Ammon's horn (tissue), 1 donor: ENCODE results near the gene CNTRL.
A peak's percentile ranks its signal among the peaks of the same experiment; 100 is the strongest.

Experiments
- DNase-seq: peaks from one replicate; pipeline ENCODE4 v3.0.0-alpha.2; 2016; ENCODE audit warnings: low spot score

CNTRL gene

DNA sequence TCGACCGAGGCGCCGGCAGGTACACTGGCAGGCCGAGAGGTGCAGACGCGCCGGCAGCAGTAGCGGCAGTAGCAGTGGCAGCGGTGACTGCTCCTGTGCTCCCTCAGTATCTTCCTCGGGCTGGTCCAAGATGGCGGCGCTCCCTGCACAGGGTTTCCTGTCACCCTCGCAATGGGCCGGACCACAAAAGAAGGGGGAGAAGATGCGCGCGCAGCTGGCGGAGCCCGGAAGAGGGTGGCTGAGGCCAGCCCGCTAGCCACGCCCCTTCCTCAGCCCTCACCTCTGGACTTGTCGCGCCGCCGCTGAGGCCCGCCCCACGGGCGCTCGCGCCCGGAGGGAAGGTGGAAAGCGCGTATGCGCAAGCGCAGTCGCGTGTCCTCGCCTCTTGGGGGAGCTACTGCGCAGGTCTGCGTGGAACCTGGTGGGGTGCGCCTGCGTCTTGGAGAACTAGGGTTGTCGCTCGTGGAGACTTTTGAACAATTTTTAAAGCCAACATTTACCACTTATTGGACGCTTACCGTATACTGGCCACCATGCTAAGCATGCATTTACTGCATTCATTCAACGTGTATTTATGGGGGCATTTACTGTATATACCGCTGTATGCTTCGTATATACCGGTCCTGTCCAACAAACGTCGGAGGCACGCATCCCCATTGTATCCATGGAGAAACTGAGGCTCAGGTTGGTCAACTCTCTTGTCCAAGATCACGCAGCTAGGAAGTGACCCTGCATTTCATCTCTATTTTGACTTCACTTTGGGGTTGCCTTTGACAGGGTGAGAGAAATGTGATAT, 127.2 kb downstream of the CNTRL start, which contains the start of gene RAB14:
Gene RAB14, minus strand, starts transcription at position 132 of the 796 bp plus-strand sequence. CDS start 8,457 bp downstream, outside the sequence.
- peak; percentile 99 for DNase-seq

DNA sequence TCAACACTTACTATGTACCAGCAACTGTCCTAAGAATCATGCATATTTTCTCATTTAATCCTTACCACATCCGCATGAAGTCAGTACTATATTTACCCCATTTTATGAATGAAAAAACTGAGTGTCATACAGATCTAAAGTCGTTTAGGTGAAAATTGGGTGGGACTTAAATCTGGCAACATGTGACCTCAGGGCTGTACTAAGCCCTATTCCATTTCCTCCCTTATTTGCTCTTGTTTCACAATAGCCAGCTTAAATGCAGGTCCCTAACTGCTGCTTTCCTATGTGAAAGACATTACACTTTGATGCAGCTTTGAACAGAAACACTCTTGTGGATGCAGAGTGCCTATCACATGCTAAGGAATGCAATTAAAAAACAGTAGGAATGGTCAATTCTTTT, 129.4 kb downstream of the CNTRL start:
- no peak for DNase-seq

DNA sequence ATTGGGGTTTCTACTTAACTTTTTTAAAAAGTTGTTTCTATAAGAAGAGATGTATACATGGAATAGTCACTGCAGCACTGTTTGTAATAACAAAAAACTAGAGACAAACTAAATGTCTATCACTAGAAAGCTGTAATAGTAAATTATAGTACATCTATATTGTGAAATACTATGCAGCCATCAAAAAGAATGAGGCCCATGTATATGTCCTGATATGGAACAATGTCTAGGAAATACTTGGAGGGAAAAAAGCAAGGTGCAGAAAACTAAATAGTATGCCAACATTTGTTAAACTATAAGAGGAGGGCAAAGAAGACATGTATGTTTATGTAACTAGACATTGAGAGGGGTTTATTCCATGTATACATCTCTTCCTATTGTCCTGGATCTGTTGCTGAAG, 129.9 kb downstream of the CNTRL start:
- no peak for DNase-seq

DNA sequence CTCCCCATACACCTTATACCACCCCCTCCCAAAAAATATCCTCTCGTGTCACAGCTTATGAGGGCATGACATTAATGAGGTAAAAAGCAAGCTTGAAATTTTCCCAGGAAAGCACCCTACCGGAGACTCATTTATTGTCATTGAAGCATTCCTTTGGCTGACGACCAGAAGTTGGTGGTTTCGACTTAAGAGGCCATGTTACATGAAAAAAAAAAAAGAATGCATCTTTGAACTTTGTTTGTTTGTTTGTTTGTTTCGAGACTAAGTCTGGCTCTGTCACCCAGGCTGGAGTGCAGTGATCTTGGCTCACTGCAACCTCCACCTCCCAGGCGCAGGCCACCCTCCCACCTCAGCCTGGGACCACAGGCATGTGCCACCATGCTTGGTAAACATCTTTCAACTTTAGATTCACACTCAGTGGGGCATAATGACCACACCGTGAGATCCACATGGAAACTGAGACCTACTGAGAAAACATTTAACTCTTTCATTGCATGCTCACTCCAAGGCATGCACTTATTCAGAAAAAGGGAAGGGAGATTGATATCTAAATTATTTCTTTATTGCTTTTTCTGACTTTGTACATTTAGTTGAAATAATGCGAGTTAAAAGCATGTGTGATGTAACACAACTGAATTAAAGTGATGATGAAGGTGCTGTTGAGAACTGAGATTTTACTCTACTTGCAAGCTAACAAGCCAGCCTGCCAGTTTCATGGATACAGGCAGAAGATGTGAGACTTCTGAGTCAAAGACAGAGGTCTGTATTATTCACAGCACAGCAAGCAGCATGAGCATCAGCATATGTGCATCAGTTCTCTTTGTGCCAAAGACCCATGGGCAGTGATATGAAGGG, 132.0 kb downstream of the CNTRL start:
- no peak for DNase-seq

DNA sequence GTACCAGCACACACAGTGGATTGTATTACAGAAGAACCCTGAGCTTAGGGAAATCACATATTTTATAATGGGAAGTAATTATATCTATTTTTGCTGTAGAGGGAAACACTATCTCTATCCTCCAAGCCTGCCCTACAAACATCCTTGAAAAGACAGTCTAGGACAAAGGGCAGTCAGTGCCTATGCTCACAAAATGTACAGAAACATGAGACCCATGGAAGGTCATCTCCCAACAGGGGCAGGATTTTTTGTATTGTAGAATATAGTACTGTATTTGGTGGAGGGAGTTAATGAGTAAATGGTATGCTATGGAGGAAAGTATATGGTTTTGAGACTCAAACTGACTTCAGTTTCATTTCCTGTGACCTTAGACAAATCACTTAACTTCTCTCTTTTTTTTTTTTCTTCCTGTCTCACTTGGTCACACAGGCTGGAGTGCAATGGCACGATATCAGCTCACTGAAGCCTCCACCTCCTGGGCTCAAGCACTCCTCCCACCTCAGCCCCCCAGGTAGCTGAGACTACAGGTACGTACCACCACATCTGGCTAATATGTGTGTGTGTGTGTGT, 132.7 kb downstream of the CNTRL start:
- DNase-seq = no peak

DNA sequence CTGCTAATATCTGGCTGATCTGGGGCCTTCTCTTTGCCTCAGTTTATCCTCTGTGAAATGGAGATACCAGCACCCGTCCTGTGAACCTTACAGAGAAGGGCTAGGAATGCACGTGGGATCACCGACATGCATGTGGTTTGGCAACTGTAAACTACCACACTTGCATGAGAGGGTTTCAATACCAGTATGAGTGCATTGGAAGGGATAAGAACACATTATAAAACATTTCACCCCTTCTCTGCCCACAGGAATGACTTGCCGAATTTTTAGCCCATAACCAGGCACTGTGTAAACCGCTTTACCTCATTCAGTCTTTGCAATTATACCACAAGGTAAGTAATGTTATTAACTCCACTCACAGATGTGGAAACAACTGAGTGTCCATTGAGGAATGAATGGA, 135.8 kb downstream of the CNTRL start:
- DNase-seq = no peak

DNA sequence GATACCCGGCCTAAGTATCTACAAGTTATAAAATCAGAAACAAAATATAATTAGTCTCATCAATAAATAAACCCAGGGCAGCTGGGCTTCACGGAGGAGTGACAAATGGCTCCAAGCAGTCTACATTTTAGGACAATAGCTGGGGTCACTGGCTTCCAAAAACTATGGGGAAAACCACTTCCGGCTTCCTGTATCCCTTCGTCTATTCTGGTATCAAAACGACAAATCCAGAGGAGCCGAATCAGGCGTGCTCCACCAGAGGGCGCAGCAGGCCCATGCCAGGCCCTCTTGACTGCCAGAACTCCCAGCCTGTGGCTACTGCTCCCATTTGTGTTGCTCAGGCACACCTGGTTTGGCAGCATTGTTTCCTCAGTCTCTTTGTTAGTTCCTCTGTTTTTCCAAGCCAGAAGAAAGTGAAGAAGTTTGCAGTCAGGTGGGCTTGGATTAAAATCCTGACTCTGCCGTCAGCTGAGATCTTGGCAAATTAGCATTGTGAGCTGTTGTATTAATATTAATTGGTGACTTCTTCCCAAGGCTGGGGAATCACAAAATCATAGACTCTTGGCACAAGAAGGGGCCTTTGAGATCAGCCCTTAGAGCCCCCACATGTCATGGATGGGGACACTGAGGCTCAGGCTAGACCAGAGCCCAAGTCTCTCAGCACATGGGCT, 138.5 kb downstream of the CNTRL start:
- DNase-seq = peak; percentile 95

DNA sequence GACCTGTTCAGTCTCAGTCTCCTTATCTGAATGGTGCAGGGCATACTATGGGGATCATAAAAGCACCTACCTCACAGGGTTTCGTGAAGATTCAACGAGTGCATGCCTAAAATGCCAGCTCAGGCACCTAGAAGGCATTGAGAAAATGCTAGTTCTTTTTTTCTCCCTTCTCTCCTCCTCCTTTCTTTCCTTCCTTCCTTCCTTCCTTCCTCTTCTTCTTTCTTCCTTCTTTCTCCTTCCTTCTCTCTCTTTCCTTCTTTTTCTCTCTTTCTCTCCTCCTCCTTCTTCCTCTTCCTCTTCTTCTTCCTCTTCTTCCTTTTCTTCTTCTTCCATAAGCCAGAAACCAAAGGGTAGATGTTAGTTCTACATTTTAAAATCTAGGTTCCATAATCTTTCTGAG, 139.2 kb downstream of the CNTRL start:
- no peak for DNase-seq

- DNase-seq = no peak
These were observed 141.6 kb downstream of the CNTRL start for GRCh38 chr9:121216271-121216805.

GRCh38 chr9:121217609-121218292, 143.0 kb downstream of the CNTRL start:
- no peak for DNase-seq

- DNase-seq = no peak
These were observed 143.7 kb downstream of the CNTRL start for GRCh38 chr9:121218357-121219027.

GRCh38 chr9:121219530-121219929, 144.8 kb downstream of the CNTRL start:
- no peak for DNase-seq

GRCh38 chr9:121220996-121221663, 146.4 kb downstream of the CNTRL start:
- no peak for DNase-seq

DNA sequence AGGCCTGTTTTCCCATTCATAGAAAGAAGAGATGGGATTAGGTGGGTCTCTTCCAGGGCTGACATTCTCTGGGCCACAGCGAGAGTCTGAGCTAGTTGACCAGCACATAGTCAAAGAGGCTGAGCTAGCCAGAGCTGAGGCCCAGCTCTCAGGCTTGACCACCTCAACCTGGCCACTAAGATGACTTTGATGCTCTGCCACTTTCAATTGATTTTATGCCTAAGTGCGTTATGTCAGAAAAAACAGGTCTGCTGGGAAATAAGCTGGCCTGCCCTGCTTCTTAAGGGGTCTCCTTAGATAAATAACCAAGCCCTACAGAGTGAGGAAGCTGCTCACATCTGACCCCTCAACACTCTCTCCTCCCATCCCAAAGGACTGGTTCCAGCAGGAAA, 146.9 kb downstream of the CNTRL start:
- DNase-seq = no peak

DNA sequence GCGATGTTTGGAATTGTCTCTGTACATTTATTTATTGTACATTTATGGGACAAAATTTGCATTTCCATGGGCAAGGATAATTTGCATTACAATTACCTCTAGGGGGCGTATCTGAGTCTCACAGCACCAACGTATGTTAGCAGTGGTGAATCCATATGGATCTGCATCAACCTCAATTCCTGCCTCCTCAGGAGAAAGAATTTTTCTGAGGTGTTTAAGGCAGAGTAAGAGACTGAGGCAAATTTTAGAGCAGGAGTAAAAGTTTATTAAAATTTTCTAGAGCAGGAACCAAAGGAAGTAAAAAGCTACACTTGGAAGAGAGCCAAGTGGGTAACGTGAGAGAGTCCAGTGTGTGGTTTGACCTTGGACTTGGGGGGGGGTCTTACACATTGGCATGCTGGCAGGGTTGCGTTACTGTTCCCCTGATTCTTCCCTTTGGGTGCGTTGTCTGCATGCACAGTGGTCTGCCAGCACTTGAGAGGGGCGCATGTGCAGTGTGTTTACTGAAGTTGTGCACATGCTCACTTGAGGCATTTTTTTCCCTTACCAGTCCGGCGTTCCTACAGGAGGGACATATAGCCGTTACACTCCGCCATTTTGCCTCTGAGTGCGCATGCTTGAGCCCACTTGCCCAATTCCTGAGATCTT, 147.9 kb downstream of the CNTRL start:
- peak; percentile 45 for DNase-seq

DNA sequence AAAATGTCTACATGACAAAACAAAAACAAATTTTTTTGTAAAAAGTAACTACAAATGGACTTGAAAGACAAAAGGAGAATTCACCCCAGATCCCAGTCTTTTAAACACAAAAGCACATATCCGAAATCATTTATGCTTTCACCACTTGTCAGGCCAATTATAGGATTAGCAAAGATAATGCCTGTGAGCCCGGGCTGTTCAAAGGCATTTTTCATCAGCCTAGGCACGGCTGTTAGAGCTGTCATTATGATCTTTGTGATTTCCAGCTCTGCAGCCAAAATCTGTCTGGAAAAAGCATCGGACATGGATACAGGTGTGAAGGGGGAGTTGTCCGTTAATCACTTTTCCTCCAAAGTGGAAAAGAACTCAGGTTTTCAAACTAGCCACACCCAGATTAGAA, 150.5 kb downstream of the CNTRL start:
- no peak for DNase-seq

DNA sequence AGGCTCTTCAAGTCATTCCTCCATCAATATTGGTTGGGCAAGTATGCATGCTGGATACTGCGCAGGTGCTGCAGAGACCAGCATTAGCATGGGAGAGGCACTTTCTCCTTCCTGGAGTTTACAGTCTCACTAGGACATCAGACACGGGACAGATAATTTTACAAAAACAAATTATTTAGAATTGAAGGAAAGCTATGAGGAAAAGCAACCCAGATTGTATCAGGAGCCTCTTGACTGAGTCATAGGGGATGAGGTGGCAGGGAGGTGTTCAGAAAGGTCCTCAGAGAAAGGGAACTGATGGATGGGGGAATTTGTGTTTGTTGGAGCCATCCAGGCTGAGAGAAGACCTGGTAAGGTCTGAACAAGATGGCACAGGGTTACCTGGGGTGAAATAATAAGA, 151.4 kb downstream of the CNTRL start:
- no peak for DNase-seq
